Keratinocyte (primary cell): ENCODE measurements around the gene CLDN1. TPM values are rescaled to one million over a fixed set of nuclear protein-coding genes. Genes with fewer than 3 reads are reported as not detected.

Source experiments
- DNase-seq: peaks from one replicate; pipeline ENCODE4 v3.0.0-alpha.2; 2011; ENCODE audit warnings: low read depth, missing footprints, low spot score
- FAIRE-seq: peaks from 2 replicates; lab custom pipeline; 2011; peaks lifted over from hg19 to GRCh38; lab: Jason Lieb, UNC
- H2AFZ ChIP-seq: 2 replicates; pipeline ENCODE4 v1.6.0; 2012; ENCODE audit warnings: low read length, control low read depth, inconsistent platforms; ENCODE audit not compliant: control insufficient read depth
- H3K27ac ChIP-seq: 2 replicates; pipeline ENCODE4 v1.5.1; 2011; ENCODE audit warnings: low read length; ENCODE audit not compliant: control insufficient read depth, insufficient read depth
- H3K27me3 ChIP-seq: 3 replicates; pipeline ENCODE4 v1.6.0; 2011; ENCODE audit warnings: low read length; ENCODE audit not compliant: control insufficient read depth, insufficient read depth; ENCODE audit errors: extremely low read depth
- H3K36me3 ChIP-seq, 2 experiments: 2 replicates in 1 of 2; 3 replicates in 1 of 2; pipeline ENCODE4 v1.5.1; 2011; ENCODE audit warnings: low read length in 2 of 2, mild to moderate bottlenecking in 1 of 2; ENCODE audit not compliant: control insufficient read depth in 2 of 2, insufficient read depth in 2 of 2; ENCODE audit errors: extremely low read depth in 1 of 2
- H3K4me1 ChIP-seq: 3 replicates; pipeline ENCODE4 v1.5.1; 2011; ENCODE audit warnings: low read length; ENCODE audit not compliant: control insufficient read depth, insufficient read depth; ENCODE audit errors: extremely low read depth
- H3K4me2 ChIP-seq: 3 replicates; pipeline ENCODE4 v1.6.0; 2011; ENCODE audit warnings: low read depth, low read length; ENCODE audit not compliant: control insufficient read depth, insufficient read depth; ENCODE audit errors: extremely low read depth
- H3K4me3 ChIP-seq, 3 experiments: fragments of 200-600 bp in 1 of 3; sonication (generic) in 1 of 3; 2 replicates in 2 of 3; 3 replicates in 1 of 3; pipeline ENCODE4 v1.5.1; 2011 to 2016; ENCODE audit warnings: low read length in 3 of 3, mild to moderate bottlenecking in 3 of 3, control low read depth in 2 of 3, inconsistent platforms in 1 of 3, low read depth in 1 of 3, mixed read lengths in 1 of 3, mixed run types in 1 of 3, moderate library complexity in 1 of 3; ENCODE audit not compliant: control insufficient read depth in 2 of 3, insufficient read depth in 2 of 3; ENCODE audit errors: extremely low read depth in 1 of 3
- H3K79me2 ChIP-seq: 2 replicates; pipeline ENCODE4 v1.6.0; 2012; ENCODE audit warnings: low read length; ENCODE audit not compliant: control insufficient read depth, insufficient read depth
- H3K9ac ChIP-seq: 3 replicates; pipeline ENCODE4 v1.6.0; 2011; ENCODE audit warnings: low read length; ENCODE audit not compliant: control insufficient read depth, insufficient read depth; ENCODE audit errors: extremely low read depth
- H3K9me1 ChIP-seq: 3 replicates; pipeline ENCODE4 v1.6.0; 2011; ENCODE audit warnings: low read length; ENCODE audit not compliant: control insufficient read depth, insufficient read depth; ENCODE audit errors: extremely low read depth
- H3K9me3 ChIP-seq: 2 replicates; pipeline ENCODE4 v1.5.1; 2012; ENCODE audit warnings: low read depth, low read length; ENCODE audit not compliant: control insufficient read depth
- H4K20me1 ChIP-seq: 3 replicates; pipeline ENCODE4 v1.6.0; 2011; ENCODE audit warnings: low read length; ENCODE audit not compliant: control insufficient read depth, insufficient read depth; ENCODE audit errors: extremely low read depth
- EZH2 ChIP-seq: IDR thresholded peaks from one replicate; pipeline ENCODE4 v1.6.1; 2012; ENCODE audit warnings: inconsistent platforms, mild to moderate bottlenecking, low read length, moderate library complexity
- dilution Hi-C: fragments of 300-500 bp; cut with MboI; formaldehyde crosslinking; loops from one replicate; pipeline ENCODE4 v1.7.0; 2020; ENCODE audit warnings: low sequenced_read_pairs; ENCODE audit not compliant: extremely low pct_ligation_motif_present
- polyA plus RNA-seq, 5 experiments: library from polyadenylated mRNA; depleted of rRNA in 3 of 5; stranded (reverse) in 3 of 5; stranded (forward) in 1 of 5; unstranded in 1 of 5; fragments of >200 nt; gene quantifications; 1 replicate in 1 of 5; 2 replicates in 3 of 5; 3 replicates in 1 of 5; pipeline versions ENCODE4 v1.2.1 to v1.2.3, GENCODE V29; 2011 to 2012; ENCODE audit warnings: missing spikeins in 2 of 5, low read depth in 1 of 5, low replicate concordance in 1 of 5
- TF ChIP-seq, protein P1 (sequence below), 3 experiments: IDR thresholded peaks in 1 of 3; conservative IDR thresholded peaks in 1 of 3; optimal IDR thresholded peaks in 1 of 3; 2 replicates in 2 of 3; 3 replicates in 1 of 3; pipeline versions ENCODE3 to v1.5.1; 2011; ENCODE audit warnings: low read length in 3 of 3, mild to moderate bottlenecking in 3 of 3, moderate library complexity in 2 of 3, control low read depth in 1 of 3, inconsistent platforms in 1 of 3; ENCODE audit not compliant: insufficient read depth in 2 of 3; ENCODE audit errors: extremely low read depth in 1 of 3

Gene CLDN1
- polyA plus RNA-seq, 1 donor (not counting 4 experiments of a cell fraction or from before 2014, with no cell fraction given): 218 TPM

DNA sequence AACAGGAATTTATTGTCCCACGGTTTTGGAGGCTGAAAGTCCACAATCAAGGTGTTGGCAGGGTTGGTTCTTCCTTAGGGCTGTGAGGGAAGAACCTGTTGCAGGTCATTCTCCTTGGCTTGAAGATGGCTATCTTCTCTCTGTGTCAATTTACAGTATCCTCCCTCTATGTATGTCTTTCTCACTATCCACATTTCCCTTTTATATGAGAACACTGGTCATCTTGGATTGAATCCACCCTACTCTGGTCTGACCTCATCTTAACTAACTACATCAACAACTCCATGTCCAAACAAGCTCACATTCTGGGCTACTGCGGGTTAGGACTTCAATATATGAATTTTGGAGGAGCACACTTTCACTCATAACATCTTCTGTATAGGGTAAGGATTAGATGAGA lies 61.9 kb downstream of the CLDN1 start:
- dilution Hi-C loops: no loop called here
- FAIRE-seq: no peak

DNA sequence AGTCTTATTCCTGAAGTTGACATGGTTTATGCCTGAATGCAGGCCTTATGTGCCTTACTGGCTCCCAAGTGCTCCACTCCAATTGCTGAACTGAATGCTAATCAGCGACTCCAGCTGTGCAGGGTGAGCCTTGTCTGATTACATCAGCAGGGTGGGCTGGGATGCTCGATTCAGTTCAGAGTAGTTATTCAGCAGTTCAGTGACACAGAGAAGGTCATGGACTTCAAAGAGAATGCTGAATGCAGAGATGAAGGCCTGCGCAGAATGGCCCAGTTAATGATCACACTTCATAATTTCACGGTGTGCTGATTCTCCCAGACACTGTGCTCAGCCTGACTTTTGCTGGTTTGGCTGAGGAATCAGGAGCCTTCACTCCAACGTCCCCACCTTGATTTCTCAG lies 63.6 kb downstream of the CLDN1 start:
- Histone ChIP-seq H3K9ac (no peak overlapping the region), H3K4me1 (peaks cover 15% of the 10 kb centered on the region), H3K9me1 (no peaks in the 10 kb centered on the region), H3K4me3 (no peak overlapping the region), H3K9me3 (no peaks in the 10 kb centered on the region), H3K79me2 (no peaks in the 10 kb centered on the region), H3K27ac (no peak overlapping the region), H4K20me1 (no peaks in the 10 kb centered on the region), H2AFZ (no peak overlapping the region), H3K4me2 (no peak overlapping the region), H3K27me3 (no peaks in the 10 kb centered on the region), H3K36me3 (no peaks in the 10 kb centered on the region)
- TF ChIP-seq, protein P1, sequence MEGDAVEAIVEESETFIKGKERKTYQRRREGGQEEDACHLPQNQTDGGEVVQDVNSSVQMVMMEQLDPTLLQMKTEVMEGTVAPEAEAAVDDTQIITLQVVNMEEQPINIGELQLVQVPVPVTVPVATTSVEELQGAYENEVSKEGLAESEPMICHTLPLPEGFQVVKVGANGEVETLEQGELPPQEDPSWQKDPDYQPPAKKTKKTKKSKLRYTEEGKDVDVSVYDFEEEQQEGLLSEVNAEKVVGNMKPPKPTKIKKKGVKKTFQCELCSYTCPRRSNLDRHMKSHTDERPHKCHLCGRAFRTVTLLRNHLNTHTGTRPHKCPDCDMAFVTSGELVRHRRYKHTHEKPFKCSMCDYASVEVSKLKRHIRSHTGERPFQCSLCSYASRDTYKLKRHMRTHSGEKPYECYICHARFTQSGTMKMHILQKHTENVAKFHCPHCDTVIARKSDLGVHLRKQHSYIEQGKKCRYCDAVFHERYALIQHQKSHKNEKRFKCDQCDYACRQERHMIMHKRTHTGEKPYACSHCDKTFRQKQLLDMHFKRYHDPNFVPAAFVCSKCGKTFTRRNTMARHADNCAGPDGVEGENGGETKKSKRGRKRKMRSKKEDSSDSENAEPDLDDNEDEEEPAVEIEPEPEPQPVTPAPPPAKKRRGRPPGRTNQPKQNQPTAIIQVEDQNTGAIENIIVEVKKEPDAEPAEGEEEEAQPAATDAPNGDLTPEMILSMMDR (optimal IDR thresholded peaks at IDR 0.05 in 1 of 3, IDR thresholded peaks at IDR 0.05 in 1 of 3, conservative IDR thresholded peaks at IDR 0.05 in 1 of 3; ENCODE audit: extremely low read depth in 1 of 3, insufficient read depth in 2 of 3, low read length in 3 of 3): no peak
- TF ChIP-seq EZH2: no peak
- FAIRE-seq: peak; percentile 62
- dilution Hi-C loops: no loop called here
- no peak for DNase-seq

More for the DNA sequence above, 61.9 kb downstream of the CLDN1 start:
- Histone ChIP-seq H3K27ac (no peak overlapping the region), H2AFZ (no peak overlapping the region), H3K79me2 (no peaks in the 10 kb centered on the region), H3K9me3 (no peaks in the 10 kb centered on the region), H4K20me1 (no peaks in the 10 kb centered on the region), H3K9me1 (no peaks in the 10 kb centered on the region), H3K27me3 (no peaks in the 10 kb centered on the region), H3K4me3 (no peak overlapping the region), H3K4me2 (no peak overlapping the region), H3K36me3 (no peaks in the 10 kb centered on the region), H3K9ac (no peak overlapping the region), H3K4me1 (peaks cover 19% of the 10 kb centered on the region)
- no peak for DNase-seq
- TF ChIP-seq EZH2: no peak
- TF ChIP-seq, protein P1 (optimal IDR thresholded peaks at IDR 0.05 in 1 of 3, IDR thresholded peaks at IDR 0.05 in 1 of 3, conservative IDR thresholded peaks at IDR 0.05 in 1 of 3; ENCODE audit: extremely low read depth in 1 of 3, insufficient read depth in 2 of 3, low read length in 3 of 3): no peak

Other genes with a start within 250 kb of the CLDN1 start
- 80.7 to 115 TPM (median 91.4 TPM) in 3 replicates for gene P3H2, start 201.5 kb downstream of the CLDN1 start, polyA plus RNA-seq
- 0.52 to 2.6 TPM (median 0.88 TPM) in 3 replicates for gene CLDN16, start 65.7 kb upstream of the CLDN1 start, polyA plus RNA-seq
- not detected in 3 replicates for gene TMEM207, start 127.5 kb upstream of the CLDN1 start, polyA plus RNA-seq
- gene IL1RAP, start 191.6 kb upstream of the CLDN1 start, polyA plus RNA-seq: 62.8 to 93.5 TPM (median 69.7 TPM) in 3 replicates